ENCODE results near the gene HSPB3. TPM values are rescaled to one million over a fixed set of nuclear protein-coding genes. Genes with fewer than 3 reads are reported as not detected.

HSPB3 gene, protein sequence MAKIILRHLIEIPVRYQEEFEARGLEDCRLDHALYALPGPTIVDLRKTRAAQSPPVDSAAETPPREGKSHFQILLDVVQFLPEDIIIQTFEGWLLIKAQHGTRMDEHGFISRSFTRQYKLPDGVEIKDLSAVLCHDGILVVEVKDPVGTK
- 0.45 and 1.6 TPM in 2 replicates for total RNA-seq (ENCODE audit: low replicate concordance)

DNA sequence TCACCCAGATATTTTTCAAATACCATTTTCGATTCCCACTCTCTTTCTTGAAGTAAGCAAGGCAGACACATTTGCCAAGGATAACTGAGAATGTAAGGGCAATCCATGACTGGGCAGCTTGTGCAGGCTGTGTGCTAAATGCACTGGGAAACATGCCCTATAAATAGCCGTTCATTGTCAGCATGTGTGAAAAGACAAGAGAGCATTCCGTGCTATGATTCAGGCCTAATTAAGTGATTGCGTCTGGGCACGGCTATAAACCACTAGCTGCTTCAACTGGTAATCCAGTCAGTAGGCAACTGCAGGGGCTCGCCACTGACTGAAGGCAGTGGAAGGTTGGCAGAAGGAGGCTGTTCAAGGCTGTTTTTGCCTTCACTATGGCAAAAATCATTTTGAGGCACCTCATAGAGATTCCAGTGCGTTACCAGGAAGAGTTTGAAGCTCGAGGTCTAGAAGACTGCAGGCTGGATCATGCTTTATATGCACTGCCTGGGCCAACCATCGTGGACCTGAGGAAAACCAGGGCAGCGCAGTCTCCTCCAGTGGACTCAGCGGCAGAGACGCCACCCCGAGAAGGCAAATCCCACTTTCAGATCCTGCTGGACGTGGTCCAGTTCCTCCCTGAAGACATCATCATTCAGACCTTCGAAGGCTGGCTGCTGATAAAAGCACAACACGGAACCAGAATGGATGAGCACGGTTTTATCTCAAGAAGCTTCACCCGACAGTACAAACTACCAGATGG is at the start of gene HSPB3:
HSPB3 (plus strand) TSS at position 287 of the 745 bp plus-strand sequence; CDS start at position 378, 91 bp downstream.

Other genes with a start within 250 kb of the HSPB3 start
- 21.3 and 22.5 TPM in 2 replicates for gene ARL15, start 145.1 kb upstream of the HSPB3 start, total RNA-seq (ENCODE audit: low replicate concordance)
- 41.6 and 112 TPM in 2 replicates for gene SNX18, start 62.1 kb downstream of the HSPB3 start, total RNA-seq (ENCODE audit: low replicate concordance)